Measurements from ENCODE around the gene MUC20.

The MUC20 gene

GRCh38 chr3:195762611-195763010, 41.8 kb downstream of the MUC20 start:
- H2BK12ac ChIP-seq (ENCODE audit: low read length): no peak overlapping the region
- H3K4me2 ChIP-seq (ENCODE audit: low read length): no peak overlapping the region
- no peak overlapping the region for H2BK120ac ChIP-seq (ENCODE audit: insufficient read depth, low read length, poor library complexity)
- no peak overlapping the region for H4K8ac ChIP-seq (ENCODE audit: low read depth, low read length)
- no peaks in the 10 kb centered on the region for H3K79me2 ChIP-seq (ENCODE audit: control insufficient read depth, insufficient read depth, low read length, poor library complexity)
- no peak overlapping the region for H2BK5ac ChIP-seq (ENCODE audit: low read depth, low read length, poor library complexity)
- no peak overlapping the region for H3K23ac ChIP-seq (ENCODE audit: low read length)
- no peak overlapping the region for H3K18ac ChIP-seq (ENCODE audit: low read length)
- no peak overlapping the region for H3K4ac ChIP-seq (ENCODE audit: low read depth, low read length)
- no peak overlapping the region for H3K14ac ChIP-seq (ENCODE audit: low read length)
- H4K12ac ChIP-seq (ENCODE audit: low read depth, low read length): no peak overlapping the region
- H4K91ac ChIP-seq (ENCODE audit: low read depth, low read length): no peak overlapping the region
- H3K79me1 ChIP-seq (ENCODE audit: low read length): no peaks in the 10 kb centered on the region
- no peaks in the 10 kb centered on the region for H3K27me3 ChIP-seq (ENCODE audit: insufficient read depth, low read length)
- H3K36me3 ChIP-seq (ENCODE audit: control insufficient read depth in 1 of 2, insufficient read depth in 2 of 2, low read length in 2 of 2): no peaks in the 10 kb centered on the region
- H3K9ac ChIP-seq (ENCODE audit: low read length): no peak overlapping the region
- DNase-seq: no peak
- H2AK5ac ChIP-seq (ENCODE audit: low read length): no peak overlapping the region
- H3K27ac ChIP-seq (ENCODE audit: low read depth, low read length): no peak overlapping the region
- no peak overlapping the region for H3K4me3 ChIP-seq (ENCODE audit: low read depth, low read length)
- no peaks in the 10 kb centered on the region for H3K4me1 ChIP-seq (ENCODE audit: control insufficient read depth in 1 of 2, insufficient read depth in 2 of 2, low read length in 2 of 2)
- no peak overlapping the region for H2AFZ ChIP-seq (ENCODE audit: insufficient read depth, low read length, poor library complexity)
- no CpG with 5 or more reads among the region's 43 CpGs for WGBS (ENCODE audit: extremely low coverage, insufficient coverage, insufficient read length)
- peaks cover 9% of the 10 kb centered on the region for H3K9me3 ChIP-seq (ENCODE audit: insufficient read depth, low read depth, low read length)

- no peaks in the 10 kb centered on the region for H3K79me2 ChIP-seq (ENCODE audit: control insufficient read depth, insufficient read depth, low read length, poor library complexity)
- no peak overlapping the region for H3K9ac ChIP-seq (ENCODE audit: low read length)
- H3K9me3 ChIP-seq (ENCODE audit: insufficient read depth, low read depth, low read length): peaks cover 12% of the 10 kb centered on the region
- H2BK5ac ChIP-seq (ENCODE audit: low read depth, low read length, poor library complexity): no peak overlapping the region
- no peak overlapping the region for H4K91ac ChIP-seq (ENCODE audit: low read depth, low read length)
- H3K4me1 ChIP-seq (ENCODE audit: control insufficient read depth in 1 of 2, insufficient read depth in 2 of 2, low read length in 2 of 2): no peaks in the 10 kb centered on the region
- no peak overlapping the region for H2AK5ac ChIP-seq (ENCODE audit: low read length)
- H3K4me3 ChIP-seq (ENCODE audit: low read depth, low read length): no peak overlapping the region
- H3K14ac ChIP-seq (ENCODE audit: low read length): no peak overlapping the region
- no peak overlapping the region for H4K12ac ChIP-seq (ENCODE audit: low read depth, low read length)
- no peak overlapping the region for H3K27ac ChIP-seq (ENCODE audit: low read depth, low read length)
- no peak for DNase-seq
- no peak overlapping the region for H3K4me2 ChIP-seq (ENCODE audit: low read length)
- H3K27me3 ChIP-seq (ENCODE audit: insufficient read depth, low read length): no peaks in the 10 kb centered on the region
- H4K8ac ChIP-seq (ENCODE audit: low read depth, low read length): no peak overlapping the region
- no peak overlapping the region for H2BK120ac ChIP-seq (ENCODE audit: insufficient read depth, low read length, poor library complexity)
- no peak overlapping the region for H3K4ac ChIP-seq (ENCODE audit: low read depth, low read length)
- no peak overlapping the region for H2BK12ac ChIP-seq (ENCODE audit: low read length)
- H3K79me1 ChIP-seq (ENCODE audit: low read length): no peaks in the 10 kb centered on the region
- no peak overlapping the region for H3K23ac ChIP-seq (ENCODE audit: low read length)
- no peak overlapping the region for H2AFZ ChIP-seq (ENCODE audit: insufficient read depth, low read length, poor library complexity)
- no peak overlapping the region for H3K18ac ChIP-seq (ENCODE audit: low read length)
- WGBS (ENCODE audit: extremely low coverage, insufficient coverage, insufficient read length): no CpG with 5 or more reads among the region's 28 CpGs
- no peaks in the 10 kb centered on the region for H3K36me3 ChIP-seq (ENCODE audit: control insufficient read depth in 1 of 2, insufficient read depth in 2 of 2, low read length in 2 of 2)
Measured at GRCh38 chr3:195763076-195763830, 42.5 kb downstream of the MUC20 start.

- H3K9me3 ChIP-seq (ENCODE audit: insufficient read depth, low read depth, low read length): peaks cover 12% of the 10 kb centered on the region
- no peak overlapping the region for H2BK120ac ChIP-seq (ENCODE audit: insufficient read depth, low read length, poor library complexity)
- H3K4me3 ChIP-seq (ENCODE audit: low read depth, low read length): no peak overlapping the region
- H4K8ac ChIP-seq (ENCODE audit: low read depth, low read length): no peak overlapping the region
- no peaks in the 10 kb centered on the region for H3K36me3 ChIP-seq (ENCODE audit: control insufficient read depth in 1 of 2, insufficient read depth in 2 of 2, low read length in 2 of 2)
- no peaks in the 10 kb centered on the region for H3K79me2 ChIP-seq (ENCODE audit: control insufficient read depth, insufficient read depth, low read length, poor library complexity)
- DNase-seq: no peak
- no peak overlapping the region for H3K27ac ChIP-seq (ENCODE audit: low read depth, low read length)
- no peak overlapping the region for H2AFZ ChIP-seq (ENCODE audit: insufficient read depth, low read length, poor library complexity)
- H3K79me1 ChIP-seq (ENCODE audit: low read length): no peaks in the 10 kb centered on the region
- H3K4me2 ChIP-seq (ENCODE audit: low read length): no peak overlapping the region
- no peak overlapping the region for H3K23ac ChIP-seq (ENCODE audit: low read length)
- H3K14ac ChIP-seq (ENCODE audit: low read length): no peak overlapping the region
- H3K18ac ChIP-seq (ENCODE audit: low read length): no peak overlapping the region
- H2BK5ac ChIP-seq (ENCODE audit: low read depth, low read length, poor library complexity): no peak overlapping the region
- no peak overlapping the region for H4K91ac ChIP-seq (ENCODE audit: low read depth, low read length)
- H3K9ac ChIP-seq (ENCODE audit: low read length): no peak overlapping the region
- WGBS (ENCODE audit: extremely low coverage, insufficient coverage, insufficient read length): no CpG with 5 or more reads among the region's 26 CpGs
- no peak overlapping the region for H3K4ac ChIP-seq (ENCODE audit: low read depth, low read length)
- no peak overlapping the region for H4K12ac ChIP-seq (ENCODE audit: low read depth, low read length)
- no peak overlapping the region for H2AK5ac ChIP-seq (ENCODE audit: low read length)
- H3K4me1 ChIP-seq (ENCODE audit: control insufficient read depth in 1 of 2, insufficient read depth in 2 of 2, low read length in 2 of 2): no peaks in the 10 kb centered on the region
- no peak overlapping the region for H2BK12ac ChIP-seq (ENCODE audit: low read length)
- H3K27me3 ChIP-seq (ENCODE audit: insufficient read depth, low read length): no peaks in the 10 kb centered on the region
Measured at GRCh38 chr3:195763843-195764825, 43.4 kb downstream of the MUC20 start.

DNA sequence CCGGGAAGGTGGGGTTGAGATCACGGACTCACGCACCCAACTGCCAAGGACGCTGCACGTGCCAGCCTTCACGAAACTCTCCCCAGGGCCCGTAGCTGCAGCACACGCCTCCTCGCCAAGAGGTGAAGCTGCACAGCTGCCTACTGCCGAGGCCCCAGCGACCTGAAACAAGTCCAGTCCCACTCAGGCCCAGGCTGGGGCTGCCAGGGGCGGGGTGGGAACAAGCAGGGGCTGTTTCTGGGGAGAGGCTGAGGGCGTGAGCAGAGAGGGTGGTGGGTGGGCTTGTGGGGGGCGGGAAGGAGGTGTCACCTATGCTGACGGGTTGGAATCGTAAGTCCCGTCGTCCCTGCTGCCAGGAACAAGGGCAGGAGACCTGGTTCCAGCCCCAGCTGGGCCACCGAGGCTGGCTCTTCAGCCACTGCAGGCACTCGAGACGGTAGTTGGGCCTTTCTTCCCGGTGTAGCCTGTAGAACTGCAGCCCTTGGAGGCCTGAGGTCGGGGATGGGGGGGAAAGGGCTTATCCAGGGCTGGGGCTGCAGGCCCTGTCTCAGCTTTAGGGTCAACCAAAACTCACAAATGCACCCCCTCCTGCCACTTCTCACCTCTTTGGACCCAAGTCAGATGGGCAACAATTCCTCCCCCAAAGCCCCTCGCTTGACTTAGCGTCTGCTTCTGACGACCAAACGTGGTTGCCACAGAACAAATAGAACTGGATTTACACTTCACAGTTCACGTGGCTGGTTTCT, 44.4 kb downstream of the MUC20 start:
- no peak overlapping the region for H2BK120ac ChIP-seq (ENCODE audit: insufficient read depth, low read length, poor library complexity)

More for the DNA sequence above, 44.4 kb downstream of the MUC20 start:
- H3K9ac ChIP-seq (ENCODE audit: low read length): no peak overlapping the region
- H3K18ac ChIP-seq (ENCODE audit: low read length): no peak overlapping the region
- no peaks in the 10 kb centered on the region for H3K27me3 ChIP-seq (ENCODE audit: insufficient read depth, low read length)
- no peaks in the 10 kb centered on the region for H3K36me3 ChIP-seq (ENCODE audit: control insufficient read depth in 1 of 2, insufficient read depth in 2 of 2, low read length in 2 of 2)
- no peak overlapping the region for H3K4me3 ChIP-seq (ENCODE audit: low read depth, low read length)
- no peak overlapping the region for H4K12ac ChIP-seq (ENCODE audit: low read depth, low read length)
- H3K79me1 ChIP-seq (ENCODE audit: low read length): no peaks in the 10 kb centered on the region
- H3K79me2 ChIP-seq (ENCODE audit: control insufficient read depth, insufficient read depth, low read length, poor library complexity): no peaks in the 10 kb centered on the region
- no peak overlapping the region for H3K23ac ChIP-seq (ENCODE audit: low read length)
- DNase-seq: no peak
- H3K14ac ChIP-seq (ENCODE audit: low read length): no peak overlapping the region
- no peak overlapping the region for H2AFZ ChIP-seq (ENCODE audit: insufficient read depth, low read length, poor library complexity)
- H3K4me1 ChIP-seq (ENCODE audit: control insufficient read depth in 1 of 2, insufficient read depth in 2 of 2, low read length in 2 of 2): no peaks in the 10 kb centered on the region
- no peak overlapping the region for H3K27ac ChIP-seq (ENCODE audit: low read depth, low read length)
- no CpG with 5 or more reads among the region's 28 CpGs for WGBS (ENCODE audit: extremely low coverage, insufficient coverage, insufficient read length)
- no peak overlapping the region for H3K4me2 ChIP-seq (ENCODE audit: low read length)
- H2BK12ac ChIP-seq (ENCODE audit: low read length): no peak overlapping the region
- H4K8ac ChIP-seq (ENCODE audit: low read depth, low read length): no peak overlapping the region
- H4K91ac ChIP-seq (ENCODE audit: low read depth, low read length): no peak overlapping the region
- H2AK5ac ChIP-seq (ENCODE audit: low read length): no peak overlapping the region
- peaks cover 12% of the 10 kb centered on the region for H3K9me3 ChIP-seq (ENCODE audit: insufficient read depth, low read depth, low read length)
- H2BK5ac ChIP-seq (ENCODE audit: low read depth, low read length, poor library complexity): no peak overlapping the region
- no peak overlapping the region for H3K4ac ChIP-seq (ENCODE audit: low read depth, low read length)
